Neural cell (in vitro differentiated cells): ENCODE results near the gene PRUNE2.

Experiments used
- CTCF ChIP-seq: fragments of 450-650 bp; IDR thresholded peaks from 2 replicates; pipeline ENCODE4 v1.5.1; 2014; ENCODE audit warnings: antibody characterized with exemption, mild to moderate bottlenecking, moderate library complexity; ENCODE audit not compliant: poor library complexity, severe bottlenecking
- EP300 ChIP-seq: fragments of 450-650 bp; conservative IDR thresholded peaks from 2 replicates; pipeline ENCODE4 v1.6.1; 2014; ENCODE audit warnings: antibody characterized with exemption, mild to moderate bottlenecking, moderate library complexity; ENCODE audit not compliant: poor library complexity, severe bottlenecking
- EZH2 ChIP-seq: fragments of 200-600, 300-800 bp; shearing (Covaris generic), sonication (generic); IDR thresholded peaks from 2 replicates; pipeline ENCODE4 v1.6.1; 2014; ENCODE audit warnings: antibody characterized with exemption, low read length, borderline replicate concordance, mild to moderate bottlenecking; ENCODE audit not compliant: insufficient read depth, poor library complexity, severe bottlenecking
- POLR2AphosphoS5 ChIP-seq: IDR thresholded peaks from 2 replicates; pipeline ENCODE4 v1.6.1; 2012
- RAD21 ChIP-seq: fragments of 450-650 bp; conservative IDR thresholded peaks from 2 replicates; pipeline ENCODE4 v1.6.1; 2014; ENCODE audit warnings: antibody characterized with exemption, mild to moderate bottlenecking, moderate library complexity
- REST ChIP-seq: IDR thresholded peaks from 2 replicates; pipeline ENCODE4 v1.6.1; 2012; ENCODE audit warnings: borderline replicate concordance
- SMC3 ChIP-seq: fragments of 450-650 bp; conservative IDR thresholded peaks from 2 replicates; pipeline ENCODE4 v1.6.1; 2014; ENCODE audit warnings: antibody characterized with exemption, mild to moderate bottlenecking, moderate library complexity; ENCODE audit not compliant: poor library complexity
- TAF1 ChIP-seq: IDR thresholded peaks from 2 replicates; pipeline ENCODE4 v1.6.1; 2012; ENCODE audit warnings: low read depth

- TF ChIP-seq EP300 (no peak), TAF1 (no peak), REST (no peak), EZH2 (no peak), CTCF (no peak), SMC3 (no peak), POLR2AphosphoS5 (no peak), RAD21 (no peak)
Measured at GRCh38 chr9:76619197-76619596, 286.7 kb downstream of the PRUNE2 start.
